NCI-H226 (cell line): Measurements from ENCODE around the gene TMEM270.
"Not testable (repeated sequence)": the region's sequence is repeated elsewhere in the genome, so short reads cannot be mapped to it uniquely, and the experiment has no call there.

ENCODE experiments used
- DNase-seq: peaks from one replicate; pipeline ENCODE4 v3.0.0-alpha.2; 2015

TMEM270 gene

DNA sequence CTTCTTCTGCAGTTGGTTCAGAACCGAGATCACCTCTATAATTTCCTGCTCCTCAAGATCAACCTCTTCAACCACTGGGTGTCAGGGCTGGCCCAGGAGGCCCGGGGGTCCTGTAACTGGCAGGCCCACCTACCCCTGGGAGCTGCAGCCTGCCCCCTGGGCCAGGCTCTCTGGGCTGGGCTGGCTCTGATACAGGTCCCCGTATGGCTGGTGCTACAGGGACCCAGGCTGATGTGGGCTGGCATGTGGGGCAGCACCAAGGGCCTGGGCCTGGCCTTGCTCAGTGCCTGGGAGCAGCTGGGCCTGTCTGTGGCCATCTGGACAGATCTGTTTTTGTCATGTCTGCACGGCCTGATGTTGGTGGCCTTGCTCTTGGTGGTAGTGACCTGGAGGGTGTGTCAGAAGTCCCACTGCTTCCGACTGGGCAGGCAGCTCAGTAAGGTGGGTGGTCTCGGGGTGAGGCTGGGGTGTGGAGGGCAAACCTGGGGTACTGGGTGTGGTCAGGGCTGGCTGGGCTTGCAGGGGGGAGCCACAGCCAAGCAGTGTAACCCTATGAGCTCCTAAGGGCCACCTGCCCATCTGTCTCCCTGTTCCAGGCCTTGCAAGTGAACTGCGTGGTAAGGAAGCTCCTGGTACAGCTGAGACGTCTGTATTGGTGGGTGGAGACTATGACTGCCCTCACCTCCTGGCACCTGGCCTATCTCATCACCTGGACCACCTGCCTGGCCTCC is 4.2 kb downstream of the TMEM270 start:
- DNase-seq, result no peak

DNA sequence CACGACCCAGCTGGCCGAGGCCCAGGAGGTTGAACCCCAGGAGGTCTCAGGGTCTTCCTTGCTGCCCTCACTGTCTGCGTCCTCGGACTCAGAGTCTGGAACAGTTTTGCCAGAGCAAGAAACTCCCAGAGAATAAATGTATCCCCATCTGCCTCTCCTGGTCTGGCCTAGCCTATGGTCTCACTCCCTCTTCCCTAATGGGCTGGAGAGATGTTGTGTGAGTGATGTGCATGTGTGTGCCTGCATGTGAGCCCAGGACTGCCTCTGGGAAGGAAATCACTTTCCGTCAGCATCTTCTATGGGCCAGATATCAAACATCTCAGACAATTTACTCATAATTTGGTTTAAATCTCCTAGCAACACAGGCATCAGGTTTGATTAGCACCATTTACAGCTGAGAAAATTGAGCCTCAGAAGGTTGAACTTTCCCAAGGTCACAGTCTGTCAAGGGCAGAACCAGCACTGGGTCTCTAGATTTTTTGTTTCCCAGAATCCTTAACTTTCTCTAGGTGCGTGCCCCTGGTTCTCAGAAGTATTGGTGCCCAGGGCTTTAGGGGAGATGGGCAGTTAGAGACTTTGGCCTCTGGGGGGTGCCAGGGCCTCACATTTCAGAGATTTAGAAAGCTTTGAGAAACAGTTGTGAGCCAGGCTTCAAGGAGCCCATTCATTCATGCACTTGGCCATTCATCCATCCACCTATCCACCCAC is 4.9 kb downstream of the TMEM270 start:
- DNase-seq, result peak; percentile 33

DNA sequence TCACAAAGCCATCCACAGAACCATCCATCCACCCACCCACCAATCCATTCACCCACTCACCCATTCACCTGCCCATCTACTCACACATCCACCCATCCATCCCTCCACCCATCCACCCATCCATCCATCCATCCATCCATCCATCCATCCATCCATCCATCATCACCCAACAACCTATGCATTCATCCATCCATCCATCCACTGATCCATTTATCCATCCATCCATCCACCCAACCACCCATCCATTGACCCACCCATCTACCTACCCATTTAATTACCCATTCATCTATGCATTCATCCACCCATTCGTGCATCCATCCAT is 5.4 kb downstream of the TMEM270 start:
- no peak for DNase-seq

DNA sequence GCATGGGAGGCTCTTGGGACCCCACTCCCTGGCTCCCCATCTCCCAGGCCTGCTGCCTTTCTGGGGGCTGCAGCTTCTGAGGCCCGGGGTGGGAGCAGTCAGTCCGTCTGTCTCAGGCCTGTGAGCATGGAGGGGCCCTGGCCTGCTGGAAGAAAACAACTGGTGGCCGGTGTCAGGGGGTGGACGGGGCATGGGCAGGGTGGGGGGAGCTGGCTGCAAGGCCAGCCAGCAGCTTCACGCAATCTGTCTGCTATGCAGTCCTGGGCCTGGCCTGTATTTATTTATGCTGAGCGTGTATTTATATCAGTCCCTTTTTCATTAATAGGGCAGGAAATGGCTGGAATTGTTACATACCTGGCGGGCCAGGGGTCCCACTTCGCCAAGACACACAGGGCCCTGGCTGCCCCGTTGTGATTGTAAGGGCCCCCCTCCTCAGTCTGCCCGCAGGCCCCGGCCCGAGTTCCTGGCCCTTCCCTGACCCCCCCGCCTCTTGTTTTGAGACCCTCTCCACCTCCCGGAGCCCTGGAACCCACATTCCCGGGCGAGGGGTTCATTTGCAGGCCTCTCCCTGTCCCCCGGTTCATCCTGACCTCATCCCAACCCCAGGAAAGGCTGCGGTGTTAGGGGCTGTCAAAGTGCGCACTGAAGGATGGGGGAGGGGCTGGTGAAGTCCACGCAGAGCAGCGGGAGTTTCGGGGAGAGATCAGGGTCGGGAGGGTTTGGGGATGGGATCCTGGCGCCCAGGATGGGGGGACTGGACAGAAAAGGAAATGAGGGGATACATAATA is 8.2 kb downstream of the TMEM270 start:
- no peak for DNase-seq

DNA sequence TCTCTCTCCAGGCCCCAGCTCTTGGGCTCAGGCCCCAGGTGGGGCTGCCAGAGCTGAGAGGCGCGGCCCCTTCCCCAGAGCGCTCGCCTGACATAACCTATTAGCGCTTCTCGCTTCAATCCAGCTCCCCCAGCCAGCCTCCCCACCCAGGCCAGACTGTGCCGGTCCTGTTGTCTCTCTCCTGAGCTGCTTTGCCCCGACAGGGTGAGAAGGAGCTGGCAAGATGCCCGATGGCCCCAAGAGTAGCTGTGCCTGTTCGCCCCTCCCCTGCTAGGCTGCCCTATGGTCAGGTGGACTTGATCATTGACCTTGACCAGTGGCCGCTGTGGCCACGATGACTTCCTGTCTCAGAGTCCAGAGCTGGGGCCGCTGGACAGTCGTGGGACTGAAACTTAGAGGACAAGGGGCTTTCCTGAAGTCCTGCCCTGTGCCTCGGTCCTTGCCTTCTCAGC is 9.1 kb downstream of the TMEM270 start:
- no peak for DNase-seq

DNA sequence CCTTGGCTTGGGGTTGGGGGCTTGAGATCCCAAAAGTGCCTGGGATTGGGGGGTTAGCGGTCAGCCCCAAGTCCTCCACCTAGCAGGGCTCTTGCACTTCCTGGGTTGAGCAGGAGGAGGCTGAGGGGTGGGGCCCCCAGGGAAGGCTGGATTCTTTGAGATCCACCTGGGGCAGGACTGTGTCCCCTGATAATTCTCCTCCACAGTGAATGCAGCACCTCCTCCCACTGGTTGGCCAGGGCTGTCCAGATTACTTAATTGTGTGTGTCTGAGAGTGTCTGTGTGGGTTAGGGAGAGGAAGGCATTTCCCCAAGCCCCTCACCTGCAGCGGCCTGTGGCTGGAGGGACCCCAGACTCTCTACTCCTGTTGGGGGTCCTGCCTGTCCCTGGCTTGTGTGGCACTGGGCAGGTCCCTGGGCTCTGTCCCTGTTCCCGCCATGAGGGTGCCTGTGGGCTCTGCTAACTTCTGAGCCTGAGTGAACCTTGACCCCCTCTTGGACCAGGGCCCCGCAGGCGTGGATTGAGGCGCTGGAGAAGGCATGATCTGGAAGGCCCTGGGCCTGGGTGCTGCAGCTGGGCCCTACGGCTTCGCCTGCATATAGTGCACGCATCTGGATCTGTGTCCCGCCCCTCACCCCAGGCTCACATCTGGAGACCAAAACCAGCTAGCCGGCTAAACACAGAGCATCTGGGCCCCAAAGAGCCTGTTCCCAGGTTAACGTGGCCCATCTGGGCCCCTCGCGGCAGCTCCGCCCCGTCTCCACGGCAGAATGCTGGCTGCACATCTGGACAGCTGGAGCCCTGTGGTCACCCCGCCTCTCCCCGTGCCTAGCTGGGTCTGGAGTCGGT is 10.4 kb downstream of the TMEM270 start:
- no peak for DNase-seq

DNA sequence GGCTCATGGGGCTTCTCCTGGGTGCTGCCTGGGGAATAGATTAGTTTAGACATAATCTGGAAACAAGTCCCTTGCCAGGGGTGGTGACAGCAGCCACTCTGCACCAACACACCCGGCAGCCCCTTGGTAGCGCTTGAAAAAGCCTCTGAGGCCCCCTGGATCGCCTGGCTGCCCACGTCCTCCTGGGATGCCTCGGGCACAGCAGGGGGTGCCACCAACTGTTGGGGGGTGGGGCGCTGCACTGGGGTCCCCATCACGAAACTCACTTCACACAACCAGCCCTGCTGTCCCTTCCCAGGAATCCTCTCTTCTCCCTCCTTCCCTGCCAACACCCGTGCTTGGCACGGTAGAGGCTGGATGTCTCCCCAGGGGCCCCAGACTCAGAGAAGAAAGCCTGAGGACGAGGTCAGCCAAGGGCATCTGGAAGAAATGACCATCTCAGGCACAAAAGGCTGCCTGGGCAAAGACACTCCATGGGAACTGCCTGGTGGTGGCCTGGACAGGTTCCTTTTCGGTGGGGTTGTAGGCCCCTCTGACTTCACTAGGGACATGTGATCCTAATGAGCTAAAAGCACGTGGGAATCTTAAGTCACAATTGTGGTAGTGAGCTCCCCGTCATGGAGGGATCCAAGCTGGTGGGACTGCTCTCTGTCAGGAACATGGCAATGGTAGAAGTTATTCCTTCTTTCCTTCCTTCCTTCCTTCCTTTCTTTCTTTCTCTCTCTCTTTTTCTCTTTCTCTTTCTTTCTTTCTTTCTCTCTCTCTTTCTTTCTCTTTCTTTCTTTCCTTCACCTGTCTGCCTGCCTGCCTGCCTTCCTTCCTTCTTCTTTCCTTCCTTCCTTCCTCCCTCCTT is 11.3 kb downstream of the TMEM270 start:
- no peak for DNase-seq

DNA sequence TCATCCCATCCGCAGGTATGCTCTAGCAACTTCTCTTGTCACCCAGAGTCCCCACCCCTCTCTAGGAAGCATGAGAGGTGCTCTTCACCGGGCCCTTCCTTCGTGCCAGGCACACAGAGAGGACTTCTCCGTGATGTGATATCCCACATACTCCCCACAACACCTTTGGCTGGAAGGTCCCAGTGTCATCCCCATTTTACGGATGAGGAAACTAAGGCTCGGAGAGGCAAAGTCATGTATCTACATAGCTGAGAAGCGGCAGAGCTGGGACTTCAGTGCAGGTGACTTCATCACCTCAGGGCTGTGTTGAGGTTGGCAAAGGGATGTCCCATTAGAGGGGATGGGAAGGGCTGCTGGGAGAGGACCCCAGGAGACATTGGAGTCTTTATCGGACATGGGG is 15.4 kb downstream of the TMEM270 start:
- no peak for DNase-seq

DNA sequence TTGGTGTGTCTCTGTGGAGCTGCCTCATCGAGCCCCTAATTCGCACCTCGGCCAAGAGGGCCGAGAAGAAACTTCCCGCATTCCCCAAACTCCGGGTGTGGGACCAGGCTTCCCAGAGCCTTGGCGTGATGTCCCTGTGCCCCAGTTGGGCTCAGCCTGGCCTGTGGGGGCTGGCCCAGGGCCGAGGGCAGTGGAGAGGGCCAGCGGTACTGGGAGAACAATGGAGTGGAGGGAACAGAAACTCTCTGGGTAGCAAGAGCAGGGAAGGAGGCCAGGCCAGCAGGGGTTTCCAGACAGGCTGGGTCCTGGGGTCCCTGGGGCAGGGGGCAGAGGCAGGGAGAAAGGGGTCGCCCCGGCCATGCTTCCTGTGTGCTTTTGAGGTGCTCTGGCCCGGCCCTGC is 16.0 kb downstream of the TMEM270 start:
- DNase-seq, result no peak

DNA sequence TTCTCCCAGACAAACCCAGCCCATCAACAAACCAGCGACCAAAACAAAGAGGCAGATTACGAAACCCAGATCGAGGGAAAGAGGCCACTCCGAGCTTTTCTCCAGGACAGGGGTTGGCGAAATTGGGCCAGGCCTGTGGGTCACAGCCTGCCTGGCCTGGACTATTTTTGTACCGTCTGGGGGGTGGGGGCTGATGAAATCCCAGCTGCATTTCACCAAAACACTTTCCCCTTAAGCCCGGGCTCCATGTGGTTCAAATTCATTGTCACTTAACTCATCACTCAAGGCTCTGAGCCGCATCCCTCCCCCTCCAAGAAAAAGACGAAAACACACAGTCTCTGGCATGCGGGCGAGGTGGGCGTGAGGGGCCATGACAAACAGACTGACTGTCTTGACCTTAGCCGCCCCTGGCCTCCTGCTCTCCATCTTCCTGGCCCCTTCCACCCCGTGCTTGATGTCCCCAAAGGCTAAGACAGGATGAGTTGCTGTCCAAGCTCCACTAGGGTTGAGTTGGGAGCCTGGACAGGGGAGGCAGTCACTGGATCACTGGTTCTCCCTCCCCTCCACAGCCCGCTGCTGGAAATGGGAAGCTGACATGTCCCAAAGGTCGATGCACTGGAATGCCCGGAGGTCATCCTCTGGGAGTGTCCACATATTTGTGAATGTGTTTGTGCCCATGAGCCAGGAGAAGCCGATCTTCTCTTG is 19.2 kb downstream of the TMEM270 start:
- no peak for DNase-seq

DNA sequence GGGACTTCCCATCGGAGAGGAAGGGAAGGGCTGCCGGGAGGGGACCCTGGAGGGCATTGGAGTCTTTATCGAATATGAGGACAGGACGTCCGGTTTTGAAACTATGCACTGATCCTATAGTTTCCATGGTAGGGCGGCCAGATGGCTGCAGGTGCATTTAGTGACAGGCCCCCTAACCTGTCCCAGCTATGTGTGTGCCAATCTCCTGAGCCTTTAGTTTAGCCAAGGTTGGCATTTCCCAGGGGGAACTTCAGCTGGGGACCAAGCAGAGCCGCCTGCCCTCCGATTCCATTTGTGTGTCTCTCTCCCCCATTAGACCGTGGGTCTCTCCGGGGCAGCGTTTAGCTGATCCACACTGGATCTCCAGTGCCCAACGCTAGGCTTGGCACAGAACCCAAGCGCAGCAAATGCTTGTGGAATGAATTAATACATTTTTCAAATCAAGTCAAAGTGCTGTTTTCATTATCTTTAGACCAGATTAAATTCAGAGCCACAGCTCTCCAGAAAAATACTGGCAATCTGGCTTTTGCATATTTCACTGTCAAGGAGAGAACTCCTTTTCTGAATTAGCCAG is 19.9 kb downstream of the TMEM270 start:
- DNase-seq, result no peak

DNA sequence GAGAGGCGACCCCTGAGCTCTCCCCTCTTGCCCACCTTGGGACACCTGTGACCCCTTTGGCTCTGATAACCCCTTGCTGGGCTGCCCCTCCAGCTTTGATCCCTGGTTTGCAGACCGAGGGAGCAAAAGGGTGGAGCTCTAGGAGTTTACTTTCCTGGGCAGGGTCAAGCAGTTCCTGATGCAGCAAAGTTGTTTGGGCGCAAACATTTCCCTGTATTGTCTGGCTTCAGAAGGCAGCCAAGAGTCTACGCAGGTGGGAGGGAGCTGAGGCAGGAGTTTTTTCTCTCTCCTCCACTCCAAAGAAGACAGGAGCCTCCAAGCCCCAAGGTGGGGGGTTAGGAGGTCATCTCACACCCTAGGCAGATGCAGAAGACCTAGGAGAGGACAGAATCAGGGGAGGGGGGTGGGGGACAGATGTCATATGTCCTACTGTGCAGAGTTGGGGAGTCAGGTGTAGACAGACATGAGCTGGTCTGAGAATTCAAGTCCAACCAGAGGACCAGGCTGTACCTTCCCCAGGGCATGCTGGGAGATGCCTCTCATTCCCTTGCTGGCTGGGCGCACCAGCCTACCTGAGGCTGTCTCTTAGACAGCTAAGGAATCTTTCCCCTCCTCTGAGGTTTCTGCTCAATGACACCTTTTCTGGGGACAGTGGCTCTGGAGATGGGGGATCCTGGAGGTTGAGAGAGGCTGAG is 20.5 kb downstream of the TMEM270 start:
- no peak for DNase-seq

DNA sequence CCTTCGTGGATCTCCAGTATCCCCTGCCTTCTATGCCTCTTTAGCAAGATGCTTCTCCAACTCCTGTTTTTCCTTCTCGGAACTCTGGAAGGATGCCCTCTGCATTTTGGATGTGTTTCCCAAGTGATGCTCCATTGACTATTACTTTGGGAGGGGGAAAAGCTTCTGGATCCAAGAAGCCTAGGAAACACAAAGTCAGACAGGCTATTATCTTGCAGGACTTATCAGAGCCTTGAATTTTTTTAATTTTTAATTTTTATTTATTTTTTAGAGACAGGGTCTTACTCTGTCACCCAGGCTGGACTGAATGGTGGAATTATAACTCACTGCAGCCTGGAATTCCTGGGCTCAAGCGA is 21.1 kb downstream of the TMEM270 start:
- DNase-seq, result no peak

DNA sequence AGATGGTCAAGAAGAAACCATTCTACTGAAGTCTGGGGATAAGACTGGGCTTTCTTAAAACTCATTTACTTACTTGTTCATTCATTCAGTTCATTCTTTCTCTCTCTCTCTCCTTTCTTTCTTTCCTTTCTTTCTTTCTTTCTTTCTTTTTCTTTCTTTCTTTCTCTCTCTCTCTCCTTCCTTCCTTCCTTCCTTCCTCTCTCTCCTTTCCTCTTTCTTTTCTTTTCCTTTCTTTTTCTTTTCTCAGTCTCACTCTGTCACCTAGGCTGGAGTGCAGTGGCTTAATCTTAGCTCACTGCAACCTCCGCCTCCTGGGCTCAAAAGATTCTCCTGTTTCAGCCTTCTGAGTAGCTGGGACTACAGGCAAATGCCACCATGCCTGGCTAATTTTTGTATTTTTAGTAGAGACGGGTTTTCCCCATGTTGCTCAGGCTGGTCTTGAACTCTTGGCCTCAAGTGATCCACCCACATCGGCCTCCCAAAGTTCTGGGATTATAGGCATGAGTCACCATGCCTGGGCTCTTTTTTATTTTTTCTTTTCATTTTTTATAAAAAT is 24.0 kb downstream of the TMEM270 start:
- not testable (repeated sequence) for DNase-seq

DNA sequence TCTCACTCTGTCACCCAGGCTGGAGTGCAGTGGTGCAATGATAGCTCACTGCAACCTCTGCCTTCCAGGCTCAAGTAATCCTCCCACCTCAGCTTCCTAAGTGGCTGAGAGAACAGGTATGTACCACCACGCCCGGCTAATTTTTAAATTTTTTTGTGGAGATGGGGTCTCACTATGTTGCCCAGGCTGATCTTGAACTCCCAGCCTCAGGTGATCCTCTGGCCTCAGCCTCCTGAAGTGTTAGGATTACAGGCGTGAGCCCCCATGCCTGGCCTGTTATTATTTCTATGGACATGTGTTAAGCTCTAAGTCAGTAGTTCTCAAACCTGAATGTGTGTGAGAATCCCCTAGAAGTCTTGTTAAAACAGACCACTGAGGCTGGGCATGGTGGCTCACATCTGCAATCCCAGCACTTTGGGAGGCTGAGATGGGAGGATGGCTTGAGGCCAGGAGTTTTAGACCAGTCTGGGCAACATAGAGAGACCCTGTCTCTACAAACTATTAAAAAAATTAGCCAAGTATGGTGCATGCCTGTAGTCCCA is 24.5 kb downstream of the TMEM270 start:
- no peak for DNase-seq

DNA sequence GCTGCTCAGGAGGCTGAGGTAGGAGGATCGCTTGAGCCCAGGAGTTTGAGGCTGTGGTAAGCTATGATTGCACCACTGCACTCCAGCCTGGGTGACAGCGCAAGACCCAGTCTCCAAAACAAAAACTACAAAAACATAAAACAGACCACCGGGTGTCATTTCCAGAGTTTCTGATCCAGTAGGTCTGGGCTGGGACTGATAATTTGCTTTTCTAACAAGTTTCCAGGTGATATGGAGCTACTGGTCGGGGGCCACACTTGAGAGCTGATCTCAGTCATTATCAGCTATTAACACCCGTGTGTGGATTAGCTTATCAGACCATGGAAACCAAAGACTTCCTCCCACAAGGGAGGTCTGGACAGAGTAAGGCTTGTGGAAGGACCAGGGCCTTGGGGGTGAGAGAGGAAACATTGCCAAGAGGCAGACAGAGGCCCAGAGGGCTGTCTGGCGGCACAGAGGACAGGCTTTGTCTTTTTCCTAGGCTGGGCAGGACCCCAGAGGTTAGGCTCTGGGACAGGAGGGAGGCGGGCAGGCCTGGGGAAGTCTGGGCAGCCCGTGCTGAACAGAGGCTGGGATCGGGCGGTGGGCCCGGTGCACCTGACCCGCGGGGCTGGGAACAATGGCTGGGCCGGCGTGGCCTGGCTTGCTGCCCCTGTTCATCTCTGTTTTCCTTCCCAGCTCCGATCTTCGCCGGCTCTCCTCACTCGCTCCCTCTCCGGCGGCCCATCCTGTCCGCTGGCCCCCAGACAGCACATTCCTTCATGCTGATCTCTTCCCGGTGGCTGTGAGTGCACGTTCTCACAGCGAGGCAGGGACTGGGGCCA is 25.2 kb downstream of the TMEM270 start:
- DNase-seq, result peak; percentile 75

DNA sequence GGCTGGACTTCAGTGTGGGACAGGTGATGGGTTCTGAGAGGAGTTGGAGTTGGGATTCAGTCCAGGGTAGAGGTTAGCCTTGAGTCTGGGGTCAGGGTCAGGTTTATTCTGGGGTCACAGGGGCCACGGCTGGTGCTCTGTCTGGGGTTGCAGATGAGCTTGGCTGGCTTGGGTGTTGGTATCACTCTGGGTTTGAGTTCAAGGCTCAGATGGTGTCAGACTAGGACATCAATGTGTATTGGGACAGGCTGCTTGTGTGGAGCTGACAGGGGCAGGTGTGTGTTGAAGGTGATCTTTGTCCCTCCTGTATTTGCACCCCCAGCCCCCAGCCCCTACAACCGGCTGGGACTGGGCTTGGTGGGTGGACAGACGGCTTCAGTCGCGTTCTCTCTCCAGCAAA is 26.8 kb downstream of the TMEM270 start:
- DNase-seq, result no peak

DNA sequence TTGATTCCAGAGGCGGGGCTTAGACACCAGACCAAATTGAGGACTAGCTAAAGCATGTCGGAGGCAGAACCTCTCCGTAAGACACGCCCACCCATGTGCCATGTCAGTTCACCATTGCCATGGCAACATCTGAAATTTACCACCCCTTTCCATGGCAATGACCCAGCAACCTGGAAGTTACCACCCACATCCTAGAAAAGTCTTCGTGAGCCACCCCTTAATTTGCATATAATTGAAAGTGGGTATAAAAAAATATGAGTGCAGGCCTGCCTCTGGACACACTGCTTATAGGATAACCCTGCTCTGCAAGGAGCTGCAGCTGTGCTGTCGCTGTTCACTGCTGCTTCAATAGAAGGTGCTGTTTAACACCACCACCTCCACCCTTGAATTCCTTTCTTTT is 28.0 kb downstream of the TMEM270 start:
- no peak for DNase-seq
